ENCODE measurements around the gene SSTR3.

SSTR3 gene

GRCh38 chr22:37231406-37232139, 19.3 kb upstream of the SSTR3 start:
- H3K4me1 ChIP-seq (ENCODE audit: insufficient read depth, low read length): peaks cover 5% of the 10 kb centered on the region
- H3K27me3 ChIP-seq (ENCODE audit: control insufficient read depth in 1 of 2, insufficient read depth in 2 of 2, low read length in 2 of 2): peaks cover 4 to 23% of the 10 kb centered on the region in 2 donors
- no peak overlapping the region for H3K27ac ChIP-seq (ENCODE audit: low read depth, low read length)
- no peaks in the 10 kb centered on the region for H3K9me3 ChIP-seq (ENCODE audit: low read length)
- H3K9ac ChIP-seq (ENCODE audit: low read length): no peak overlapping the region
- H3K36me3 ChIP-seq (ENCODE audit: insufficient read depth, low read length): no peaks in the 10 kb centered on the region
- H3K4me3 ChIP-seq (ENCODE audit: low read depth in 1 of 2, low read length in 2 of 2): no peak overlapping the region

DNA sequence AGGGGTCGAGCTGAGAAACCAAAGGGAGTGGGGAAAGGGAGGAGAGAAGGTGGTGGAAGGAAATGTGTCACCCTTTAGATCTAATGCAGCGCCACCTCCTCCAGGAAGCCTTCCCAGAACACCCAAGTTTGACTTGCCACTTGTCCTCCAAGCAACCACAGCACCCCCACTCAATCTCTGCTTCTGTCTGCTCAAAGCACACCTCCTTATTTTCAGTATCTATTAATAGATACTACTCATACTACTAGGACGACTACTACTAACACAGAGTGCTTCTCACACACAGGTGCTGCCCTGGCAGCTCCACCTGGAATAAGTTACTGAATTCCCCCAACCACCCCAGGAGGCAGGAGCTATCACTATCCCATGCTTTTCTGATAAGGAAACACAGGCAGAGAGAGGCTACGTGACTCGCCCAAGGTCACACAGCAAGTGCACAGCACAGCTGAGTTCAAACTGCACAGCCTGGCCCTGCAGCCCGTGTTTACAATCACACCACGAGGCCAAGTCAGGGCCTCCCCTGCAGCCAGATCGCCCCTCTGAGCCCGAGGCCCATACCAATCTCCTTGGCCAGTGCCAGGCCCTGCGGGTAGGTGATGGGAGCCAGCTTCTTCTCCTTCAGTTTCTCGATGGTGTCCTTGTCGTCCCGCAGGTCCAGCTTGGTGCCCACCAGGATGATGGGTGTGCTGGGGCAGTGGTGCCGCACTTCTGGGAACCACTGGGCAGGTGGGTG, 18.6 kb upstream of the SSTR3 start:
- H3K4me1 ChIP-seq (ENCODE audit: insufficient read depth, low read length): peaks cover 5% of the 10 kb centered on the region

DNA sequence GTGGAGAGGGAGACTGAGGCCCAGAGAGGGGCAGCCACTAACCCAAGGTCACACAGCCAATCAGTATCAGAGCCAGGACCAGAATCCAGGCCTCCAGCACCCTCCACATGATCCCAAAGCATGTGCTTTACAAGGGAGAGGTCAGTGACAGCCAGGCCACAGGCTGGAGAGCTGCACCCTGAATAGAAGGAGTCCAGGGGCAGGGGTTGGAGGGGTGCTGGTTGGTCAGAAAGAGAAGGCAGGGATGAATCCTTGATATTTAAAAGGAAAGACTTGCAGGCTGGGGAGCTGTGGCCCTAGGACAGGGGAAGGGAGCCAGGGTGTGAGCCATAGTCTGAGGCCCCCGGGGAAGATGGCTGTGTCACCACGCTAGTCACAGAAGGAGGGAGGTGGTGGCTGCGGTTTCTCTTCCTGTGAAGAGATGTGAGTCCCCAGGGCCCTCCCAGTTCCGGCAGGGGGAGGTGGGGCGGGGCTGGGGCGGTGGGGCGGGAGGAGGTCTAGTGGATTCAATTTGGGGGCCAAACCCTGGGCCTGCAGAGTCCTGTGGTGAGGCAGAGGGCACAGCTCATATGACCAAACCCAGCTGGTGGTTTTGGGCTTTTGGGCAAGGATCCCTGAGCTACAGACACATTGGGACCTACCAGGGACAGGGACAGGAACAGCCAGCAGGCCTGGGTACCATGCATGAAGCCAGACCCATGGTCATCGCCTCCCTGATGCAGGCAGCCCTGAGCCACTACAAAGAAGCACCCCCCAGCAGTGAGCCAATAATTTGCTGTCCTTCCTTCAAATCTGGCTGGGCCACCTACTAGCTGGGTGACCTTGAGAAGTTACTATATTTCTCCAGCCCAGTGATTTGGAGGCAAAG, 17.8 kb upstream of the SSTR3 start:
- Histone ChIP-seq H3K27ac (ENCODE audit: low read depth, low read length) (no peak overlapping the region), H3K36me3 (ENCODE audit: insufficient read depth, low read length) (no peaks in the 10 kb centered on the region), H3K4me1 (ENCODE audit: insufficient read depth, low read length) (peaks cover 5% of the 10 kb centered on the region), H3K4me3 (ENCODE audit: low read depth in 1 of 2, low read length in 2 of 2) (no peak overlapping the region), H3K27me3 (ENCODE audit: control insufficient read depth in 1 of 2, insufficient read depth in 2 of 2, low read length in 2 of 2) (peaks cover 0 to 11% of the 10 kb centered on the region in 2 donors), H3K9me3 (ENCODE audit: low read length) (no peaks in the 10 kb centered on the region), H3K9ac (ENCODE audit: low read length) (no peak overlapping the region)

More for the DNA sequence above, 18.6 kb upstream of the SSTR3 start:
- no peak overlapping the region for H3K27ac ChIP-seq (ENCODE audit: low read depth, low read length)
- no peak overlapping the region for H3K9ac ChIP-seq (ENCODE audit: low read length)
- H3K36me3 ChIP-seq (ENCODE audit: insufficient read depth, low read length): no peaks in the 10 kb centered on the region
- no peak overlapping the region for H3K4me3 ChIP-seq (ENCODE audit: low read depth in 1 of 2, low read length in 2 of 2)
- no peaks in the 10 kb centered on the region for H3K9me3 ChIP-seq (ENCODE audit: low read length)
- H3K27me3 ChIP-seq (ENCODE audit: control insufficient read depth in 1 of 2, insufficient read depth in 2 of 2, low read length in 2 of 2): peaks cover 0 to 18% of the 10 kb centered on the region in 2 donors

- no peak overlapping the region for H3K27ac ChIP-seq (ENCODE audit: low read depth, low read length)
- H3K9me3 ChIP-seq (ENCODE audit: low read length): no peaks in the 10 kb centered on the region
- peaks cover 5% of the 10 kb centered on the region for H3K4me1 ChIP-seq (ENCODE audit: insufficient read depth, low read length)
- H3K36me3 ChIP-seq (ENCODE audit: insufficient read depth, low read length): no peaks in the 10 kb centered on the region
- no peak overlapping the region for H3K4me3 ChIP-seq (ENCODE audit: low read depth in 1 of 2, low read length in 2 of 2)
- H3K9ac ChIP-seq (ENCODE audit: low read length): no peak overlapping the region
- peaks cover 0 to 11% of the 10 kb centered on the region in 2 donors for H3K27me3 ChIP-seq (ENCODE audit: control insufficient read depth in 1 of 2, insufficient read depth in 2 of 2, low read length in 2 of 2)
Observed at GRCh38 chr22:37229012-37229804, 16.9 kb upstream of the SSTR3 start.

DNA sequence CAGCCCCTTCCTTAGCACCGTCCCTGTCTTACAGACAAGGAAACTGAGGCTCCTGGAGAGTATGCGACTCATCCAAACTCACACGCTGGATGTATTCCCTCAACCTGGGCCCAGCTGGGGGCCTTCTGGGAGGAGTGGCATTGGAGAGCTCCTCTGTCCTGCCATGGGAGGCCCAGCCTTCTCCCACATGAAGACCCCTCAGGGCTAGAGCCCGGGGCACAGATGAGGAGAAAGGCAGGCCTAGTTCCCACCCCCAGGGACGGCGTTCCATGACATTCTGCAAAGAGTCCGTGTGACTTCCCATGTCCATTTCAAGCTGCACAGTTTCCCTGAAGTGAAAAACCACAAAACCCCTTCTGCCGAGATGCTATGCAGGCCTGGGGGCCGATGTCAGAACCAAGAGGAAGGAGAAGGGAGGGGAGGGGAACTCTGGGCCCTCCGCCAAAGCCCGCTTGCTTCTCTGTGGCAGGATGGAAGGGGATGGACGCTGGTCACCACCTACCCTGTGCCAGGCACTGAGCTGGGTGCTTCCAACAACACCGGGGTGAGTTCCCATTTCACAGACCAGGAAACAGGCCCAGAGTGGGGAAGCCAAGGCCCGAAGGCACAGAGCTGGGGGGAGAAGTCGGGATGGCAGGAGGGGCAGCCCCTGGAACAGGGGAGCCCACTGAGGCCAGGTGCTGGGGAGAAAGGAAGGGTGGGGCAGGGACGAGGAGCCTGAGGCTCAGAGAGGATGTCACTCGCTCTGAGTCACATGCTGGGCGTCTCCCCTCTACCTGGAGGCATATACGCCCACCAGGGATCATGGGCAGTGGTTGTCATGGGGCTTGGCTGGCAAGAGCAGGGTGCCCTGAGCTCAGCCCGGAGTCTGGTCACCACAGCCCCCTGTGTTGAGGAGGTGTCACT, 16.1 kb upstream of the SSTR3 start:
- H3K9ac ChIP-seq (ENCODE audit: low read length): no peak overlapping the region
- H3K27ac ChIP-seq (ENCODE audit: low read depth, low read length): no peak overlapping the region
- peaks cover 0 to 8% of the 10 kb centered on the region in 2 donors for H3K27me3 ChIP-seq (ENCODE audit: control insufficient read depth in 1 of 2, insufficient read depth in 2 of 2, low read length in 2 of 2)

DNA sequence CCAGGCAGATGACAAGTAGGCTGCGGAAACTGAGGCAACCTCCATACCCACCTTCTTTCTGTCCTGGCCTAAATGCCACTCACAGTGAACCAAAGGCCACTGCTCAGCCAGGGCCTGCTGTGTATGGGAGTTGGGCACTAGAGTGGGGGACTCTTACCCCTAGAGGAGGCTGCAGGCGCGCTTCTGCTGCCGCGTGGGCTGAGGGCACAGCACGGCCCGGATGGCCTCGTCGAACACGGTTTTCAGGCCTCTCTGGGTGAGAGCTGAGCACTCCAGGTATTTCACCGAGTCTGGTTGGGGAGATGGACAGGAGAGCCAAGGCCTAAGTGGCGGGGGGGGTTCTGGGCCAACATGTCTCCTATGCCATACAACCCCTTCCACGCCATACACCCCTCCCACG, 14.2 kb upstream of the SSTR3 start:
- H3K4me3 ChIP-seq (ENCODE audit: low read depth in 1 of 2, low read length in 2 of 2): no peak overlapping the region
- H3K9ac ChIP-seq (ENCODE audit: low read length): no peak overlapping the region
- no peak overlapping the region for H3K27ac ChIP-seq (ENCODE audit: low read depth, low read length)
- no peaks in the 10 kb centered on the region for H3K36me3 ChIP-seq (ENCODE audit: insufficient read depth, low read length)
- H3K4me1 ChIP-seq (ENCODE audit: insufficient read depth, low read length): peaks cover 5% of the 10 kb centered on the region
- H3K27me3 ChIP-seq (ENCODE audit: control insufficient read depth in 1 of 2, insufficient read depth in 2 of 2, low read length in 2 of 2): peaks cover 0 to 2% of the 10 kb centered on the region in 2 donors
- no peaks in the 10 kb centered on the region for H3K9me3 ChIP-seq (ENCODE audit: low read length)

More for the DNA sequence above, 16.1 kb upstream of the SSTR3 start:
- peaks cover 5% of the 10 kb centered on the region for H3K4me1 ChIP-seq (ENCODE audit: insufficient read depth, low read length)
- no peaks in the 10 kb centered on the region for H3K36me3 ChIP-seq (ENCODE audit: insufficient read depth, low read length)
- no peaks in the 10 kb centered on the region for H3K9me3 ChIP-seq (ENCODE audit: low read length)
- no peak overlapping the region for H3K4me3 ChIP-seq (ENCODE audit: low read depth in 1 of 2, low read length in 2 of 2)

DNA sequence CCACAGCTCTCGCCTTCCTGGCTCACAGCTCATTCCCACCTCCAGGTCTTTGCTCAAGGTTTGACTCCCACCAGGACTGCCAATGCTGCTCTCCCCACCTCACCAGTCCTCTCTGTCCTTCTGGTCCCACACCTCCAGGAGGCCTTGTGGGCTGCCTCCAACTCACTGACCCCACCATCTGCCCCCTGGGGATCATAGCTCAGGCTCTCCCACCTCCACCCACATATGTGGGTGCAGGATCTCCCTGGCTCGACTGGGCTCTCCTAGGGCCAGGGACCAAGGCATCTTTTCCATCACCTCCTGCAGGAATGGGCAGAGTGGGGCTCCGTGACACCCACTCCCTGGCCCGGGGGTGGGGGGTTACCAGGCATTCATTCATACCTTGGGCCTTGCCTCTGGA, 13.8 kb upstream of the SSTR3 start:
- H3K9me3 ChIP-seq (ENCODE audit: low read length): no peaks in the 10 kb centered on the region
- peaks cover 0 to under 1% of the 10 kb centered on the region in 2 donors for H3K27me3 ChIP-seq (ENCODE audit: control insufficient read depth in 1 of 2, insufficient read depth in 2 of 2, low read length in 2 of 2)
- no peaks in the 10 kb centered on the region for H3K36me3 ChIP-seq (ENCODE audit: insufficient read depth, low read length)
- peaks cover 5% of the 10 kb centered on the region for H3K4me1 ChIP-seq (ENCODE audit: insufficient read depth, low read length)
- H3K4me3 ChIP-seq (ENCODE audit: low read depth in 1 of 2, low read length in 2 of 2): no peak overlapping the region
- no peak overlapping the region for H3K9ac ChIP-seq (ENCODE audit: low read length)
- no peak overlapping the region for H3K27ac ChIP-seq (ENCODE audit: low read depth, low read length)

DNA sequence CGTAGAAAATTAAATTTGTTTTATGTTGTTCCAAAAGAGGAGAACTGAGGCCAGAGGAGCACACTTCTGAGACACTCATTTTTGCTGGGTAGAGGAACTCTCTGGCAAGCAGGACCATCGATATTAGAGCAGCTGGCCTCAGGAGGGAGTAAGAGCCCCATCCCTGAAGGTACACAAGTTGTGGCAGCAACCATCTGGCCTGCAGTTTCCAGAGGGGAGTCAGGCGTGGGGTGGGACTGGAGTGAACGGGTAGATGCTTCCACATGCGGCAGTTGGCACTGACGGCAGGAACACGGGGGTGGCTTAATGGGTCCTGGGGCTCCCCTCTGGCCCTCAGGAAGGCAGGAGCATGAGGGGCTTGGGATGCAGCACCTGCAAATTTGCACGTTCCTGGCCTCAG, 13.2 kb upstream of the SSTR3 start:
- Histone ChIP-seq H3K9ac (ENCODE audit: low read length) (no peak overlapping the region), H3K27ac (ENCODE audit: low read depth, low read length) (no peak overlapping the region), H3K4me3 (ENCODE audit: low read depth in 1 of 2, low read length in 2 of 2) (no peak overlapping the region), H3K4me1 (ENCODE audit: insufficient read depth, low read length) (peaks cover 5% of the 10 kb centered on the region), H3K36me3 (ENCODE audit: insufficient read depth, low read length) (no peaks in the 10 kb centered on the region), H3K9me3 (ENCODE audit: low read length) (no peaks in the 10 kb centered on the region), H3K27me3 (ENCODE audit: control insufficient read depth in 1 of 2, insufficient read depth in 2 of 2, low read length in 2 of 2) (peaks cover 0 to 5% of the 10 kb centered on the region in 2 donors)

- H3K4me1 ChIP-seq (ENCODE audit: insufficient read depth, low read length): peaks cover 5% of the 10 kb centered on the region
- no peaks in the 10 kb centered on the region for H3K9me3 ChIP-seq (ENCODE audit: low read length)
- no peak overlapping the region for H3K27ac ChIP-seq (ENCODE audit: low read depth, low read length)
- no peak overlapping the region for H3K9ac ChIP-seq (ENCODE audit: low read length)
- H3K4me3 ChIP-seq (ENCODE audit: low read depth in 1 of 2, low read length in 2 of 2): no peak overlapping the region
- H3K27me3 ChIP-seq (ENCODE audit: control insufficient read depth in 1 of 2, insufficient read depth in 2 of 2, low read length in 2 of 2): peaks cover 0 to 5% of the 10 kb centered on the region in 2 donors
- H3K36me3 ChIP-seq (ENCODE audit: insufficient read depth, low read length): no peaks in the 10 kb centered on the region
Observed at GRCh38 chr22:37224757-37225420, 12.6 kb upstream of the SSTR3 start.
